Fibroblast of mammary gland (primary cell): ENCODE results near the gene SGPL1.
A peak's percentile ranks its signal among the peaks of the same experiment; 100 is the strongest.

Experiments used
- DNase-seq: peaks from one replicate; pipeline ENCODE4 v3.0.0-alpha.2; 2010; ENCODE audit warnings: low read depth
- H3K4me3 ChIP-seq: 2 replicates; pipeline ENCODE4 v1.5.1; 2011; ENCODE audit warnings: low read depth, mild to moderate bottlenecking, low read length, moderate library complexity; ENCODE audit not compliant: control insufficient read depth
- TF ChIP-seq, protein P1 (sequence below): conservative IDR thresholded peaks from 2 replicates; pipeline ENCODE4 v1.5.1; 2011; ENCODE audit warnings: low read depth, low read length, inconsistent platforms; ENCODE audit not compliant: control insufficient read depth, insufficient read depth

Gene SGPL1

DNA sequence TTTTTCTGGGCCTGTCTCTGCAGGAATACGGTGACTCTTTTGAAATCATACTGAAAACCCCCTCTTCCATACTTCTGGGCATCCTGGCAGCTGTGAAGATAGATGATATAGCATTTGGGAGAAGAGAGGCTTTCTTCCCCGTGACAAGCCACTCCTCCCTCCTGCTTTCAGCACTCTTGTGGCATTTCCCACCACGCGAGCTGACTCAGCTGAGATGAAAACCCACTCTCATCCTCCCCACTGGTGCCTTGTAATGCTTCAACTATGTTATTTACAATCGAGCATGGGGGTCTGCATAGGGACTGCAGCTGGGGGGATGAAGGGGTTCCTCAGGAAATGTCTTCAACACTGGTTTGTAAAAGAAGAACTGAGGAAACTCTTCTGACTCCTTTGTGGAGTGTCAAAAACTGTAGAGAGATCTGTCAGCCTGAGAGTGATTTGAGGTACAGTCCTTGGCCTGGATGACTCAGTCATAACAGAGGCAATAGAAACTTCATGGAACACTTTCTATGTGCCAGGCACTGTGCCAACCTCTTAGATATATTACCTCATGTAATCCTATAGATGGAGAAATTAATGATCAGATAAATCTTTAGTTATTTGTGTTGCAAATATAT lies 28.8 kb upstream of the SGPL1 start:
- DNase-seq, result peak; percentile 22
- TF ChIP-seq, protein P1, sequence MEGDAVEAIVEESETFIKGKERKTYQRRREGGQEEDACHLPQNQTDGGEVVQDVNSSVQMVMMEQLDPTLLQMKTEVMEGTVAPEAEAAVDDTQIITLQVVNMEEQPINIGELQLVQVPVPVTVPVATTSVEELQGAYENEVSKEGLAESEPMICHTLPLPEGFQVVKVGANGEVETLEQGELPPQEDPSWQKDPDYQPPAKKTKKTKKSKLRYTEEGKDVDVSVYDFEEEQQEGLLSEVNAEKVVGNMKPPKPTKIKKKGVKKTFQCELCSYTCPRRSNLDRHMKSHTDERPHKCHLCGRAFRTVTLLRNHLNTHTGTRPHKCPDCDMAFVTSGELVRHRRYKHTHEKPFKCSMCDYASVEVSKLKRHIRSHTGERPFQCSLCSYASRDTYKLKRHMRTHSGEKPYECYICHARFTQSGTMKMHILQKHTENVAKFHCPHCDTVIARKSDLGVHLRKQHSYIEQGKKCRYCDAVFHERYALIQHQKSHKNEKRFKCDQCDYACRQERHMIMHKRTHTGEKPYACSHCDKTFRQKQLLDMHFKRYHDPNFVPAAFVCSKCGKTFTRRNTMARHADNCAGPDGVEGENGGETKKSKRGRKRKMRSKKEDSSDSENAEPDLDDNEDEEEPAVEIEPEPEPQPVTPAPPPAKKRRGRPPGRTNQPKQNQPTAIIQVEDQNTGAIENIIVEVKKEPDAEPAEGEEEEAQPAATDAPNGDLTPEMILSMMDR, result no peak
- no peak overlapping the region for H3K4me3 ChIP-seq

- DNase-seq, result no peak
- TF ChIP-seq, protein P1, result no peak
- no peak overlapping the region for H3K4me3 ChIP-seq
Measured at GRCh38 chr10:70791386-70792039, 24.2 kb upstream of the SGPL1 start.

- TF ChIP-seq, protein P1, result no peak
- no peak overlapping the region for H3K4me3 ChIP-seq
- no peak for DNase-seq
Measured at GRCh38 chr10:70795613-70796012, 20.1 kb upstream of the SGPL1 start.

- TF ChIP-seq, protein P1, result no peak
- H3K4me3 ChIP-seq, result no peak overlapping the region
- DNase-seq, result no peak
Measured at GRCh38 chr10:70797840-70798239, 17.9 kb upstream of the SGPL1 start.

DNA sequence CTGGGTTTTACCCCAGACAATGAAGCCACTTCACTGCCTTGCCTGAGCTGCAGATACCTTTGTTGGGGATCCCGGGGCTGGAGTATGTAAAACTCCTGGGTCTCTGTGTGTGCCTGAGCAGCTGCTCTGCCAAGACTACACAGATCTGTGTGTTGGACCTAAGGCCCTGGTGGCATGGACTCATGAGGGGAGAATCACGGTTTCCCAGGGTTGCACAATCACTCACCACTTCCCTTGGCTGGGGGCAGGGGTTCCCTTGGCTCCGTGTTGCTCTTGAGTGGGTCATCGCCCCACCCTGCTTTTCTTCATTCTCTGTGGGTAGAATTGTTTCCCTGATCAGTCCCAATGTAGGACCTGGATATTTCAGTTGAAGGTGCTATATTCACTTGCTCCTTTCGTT lies 16.6 kb upstream of the SGPL1 start:
- DNase-seq, result no peak
- TF ChIP-seq, protein P1, result no peak
- no peak overlapping the region for H3K4me3 ChIP-seq

- no peak overlapping the region for H3K4me3 ChIP-seq
- TF ChIP-seq, protein P1, result no peak
- no peak for DNase-seq
Measured at GRCh38 chr10:70801854-70802253, 13.9 kb upstream of the SGPL1 start.
